DMS 273 (cell line): ENCODE measurements around the gene SMIM34.
"Not testable (repeated sequence)": the region's sequence is repeated elsewhere in the genome, so short reads cannot be mapped to it uniquely, and the experiment has no call there.

ENCODE experiments used
- DNase-seq: peaks from one replicate; lab custom pipeline; 2025; ENCODE audit not compliant: unreplicated experiment; lab: John Stamatoyannopoulos, UW

SMIM34 gene, protein sequence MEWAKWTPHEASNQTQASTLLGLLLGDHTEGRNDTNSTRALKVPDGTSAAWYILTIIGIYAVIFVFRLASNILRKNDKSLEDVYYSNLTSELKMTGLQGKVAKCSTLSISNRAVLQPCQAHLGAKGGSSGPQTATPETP

DNA sequence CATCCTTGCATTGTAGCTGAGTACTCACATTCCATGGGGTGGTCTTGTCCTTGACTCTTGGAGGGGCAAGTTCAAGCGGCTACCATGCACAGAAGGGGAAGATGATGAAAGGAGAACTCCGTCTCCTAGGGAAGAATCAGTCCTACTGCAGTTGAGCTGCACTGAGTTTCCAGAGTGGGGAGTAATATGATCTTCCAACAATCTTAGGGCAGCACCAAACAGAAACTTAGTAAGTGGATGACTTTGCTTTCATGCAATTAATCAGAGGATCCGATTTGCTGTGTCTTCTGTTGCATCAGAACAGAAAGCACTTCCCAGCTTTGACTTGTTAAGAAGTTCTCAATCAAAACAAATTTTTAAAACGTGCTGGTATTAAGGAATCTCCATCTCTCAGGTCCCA, at the start of gene SMIM34:
Gene SMIM34, minus strand, starts transcription at position 147 of the 400 bp plus-strand sequence. Its CDS starts 112 bp downstream, at position 35.
- not testable (repeated sequence) for DNase-seq

- not testable (repeated sequence) for DNase-seq
Measured at GRCh38 chr21:34467333-34467732, 43.6 kb upstream of the SMIM34 start.

- DNase-seq, result not testable (repeated sequence)
Measured at GRCh38 chr21:34459426-34459825, 35.7 kb upstream of the SMIM34 start.

- not testable (repeated sequence) for DNase-seq
Measured at GRCh38 chr21:34458266-34458665, 34.5 kb upstream of the SMIM34 start.

- DNase-seq, result not testable (repeated sequence)
Measured at GRCh38 chr21:34456180-34456579, 32.4 kb upstream of the SMIM34 start.

- not testable (repeated sequence) for DNase-seq
Measured at GRCh38 chr21:34455628-34456027, 31.9 kb upstream of the SMIM34 start.

DNA sequence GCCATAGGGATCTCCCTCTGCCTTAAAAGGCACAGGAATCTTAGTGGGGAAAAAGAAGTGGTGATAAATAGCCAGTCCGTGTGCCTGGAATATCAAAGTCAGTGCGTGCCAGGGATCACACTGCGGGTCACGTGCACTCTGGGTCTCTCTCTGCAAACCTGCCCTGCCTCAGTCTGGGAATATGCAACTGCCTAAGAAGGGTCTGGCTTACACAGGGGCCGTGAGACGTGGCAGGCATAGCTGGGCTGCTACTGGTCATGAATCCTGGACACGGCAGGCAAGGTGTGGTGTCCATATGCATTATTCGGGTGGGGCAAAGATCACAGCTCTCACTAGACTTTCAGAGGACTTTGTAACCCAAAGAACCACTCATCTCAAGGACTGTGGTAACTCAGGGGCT, 23.3 kb upstream of the SMIM34 start:
- DNase-seq, result not testable (repeated sequence)

GRCh38 chr21:34443486-34443885, 19.7 kb upstream of the SMIM34 start:
- DNase-seq, result not testable (repeated sequence)

DNA sequence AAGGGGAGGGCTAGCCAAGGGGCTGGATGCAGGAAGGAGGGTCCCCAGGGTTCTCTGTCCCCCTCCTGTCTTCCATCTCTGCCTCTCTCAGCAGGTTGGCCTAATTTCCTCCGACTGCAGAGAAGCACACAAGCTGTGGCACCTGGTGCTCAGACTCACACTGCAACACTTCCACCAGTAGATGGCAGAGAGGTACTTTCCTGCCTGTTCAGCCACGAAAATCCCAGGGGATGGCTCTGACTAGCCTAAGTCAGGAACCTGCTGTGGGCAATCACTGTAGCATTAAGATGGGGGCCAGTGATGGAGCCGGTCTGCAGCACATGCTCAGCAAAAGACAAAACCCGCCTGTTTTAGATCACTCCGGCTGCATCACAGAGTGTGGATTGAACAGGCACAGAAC, 6.0 kb upstream of the SMIM34 start:
- DNase-seq, result not testable (repeated sequence)

GRCh38 chr21:34428441-34428840, 4.7 kb upstream of the SMIM34 start:
- DNase-seq, result not testable (repeated sequence)

DNA sequence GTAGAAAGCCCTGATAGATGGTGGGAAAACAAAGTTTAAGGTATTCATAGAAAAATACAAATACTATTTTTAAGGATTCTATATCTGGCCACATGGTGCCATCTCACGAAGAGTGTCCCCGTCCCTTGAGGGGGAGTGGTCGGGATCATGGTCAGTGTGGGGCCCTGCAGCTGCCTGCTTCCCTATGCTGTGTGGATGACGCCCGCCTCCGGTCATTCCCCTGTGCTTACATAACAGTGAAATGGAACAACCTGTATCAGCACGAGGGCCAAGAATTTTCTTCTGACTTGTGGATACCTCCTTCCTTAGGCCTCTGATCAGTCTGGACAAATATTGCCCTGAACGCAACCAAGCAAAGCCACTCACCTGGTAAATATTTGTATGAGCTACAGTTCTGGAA, 3.6 kb upstream of the SMIM34 start:
- not testable (repeated sequence) for DNase-seq

GRCh38 chr21:34417448-34418077, 6.2 kb downstream of the SMIM34 start:
- DNase-seq, result not testable (repeated sequence)

DNA sequence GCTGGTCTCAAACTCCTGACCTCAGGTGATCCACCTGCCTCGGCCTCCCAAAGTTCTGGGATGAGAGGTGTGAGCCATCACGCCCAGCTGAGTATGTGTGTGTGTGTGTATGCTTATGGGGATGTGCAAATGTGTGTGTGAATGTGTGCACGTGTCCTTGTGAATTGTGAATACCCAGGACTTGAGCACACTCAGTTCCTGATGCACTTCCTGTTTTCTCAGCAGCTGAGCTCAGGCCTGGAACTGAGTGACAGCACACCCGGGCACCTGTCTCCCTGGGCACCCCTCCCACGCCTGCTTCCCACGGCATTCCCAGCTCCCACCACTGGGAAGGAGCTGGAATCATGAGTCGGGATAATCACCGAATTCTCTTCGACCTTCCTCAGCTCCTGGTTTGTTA, 16.5 kb downstream of the SMIM34 start:
- not testable (repeated sequence) for DNase-seq

GRCh38 chr21:34406676-34407075, 17.1 kb downstream of the SMIM34 start:
- DNase-seq, result not testable (repeated sequence)

- not testable (repeated sequence) for DNase-seq
Measured at GRCh38 chr21:34406102-34406501, 17.6 kb downstream of the SMIM34 start.

DNA sequence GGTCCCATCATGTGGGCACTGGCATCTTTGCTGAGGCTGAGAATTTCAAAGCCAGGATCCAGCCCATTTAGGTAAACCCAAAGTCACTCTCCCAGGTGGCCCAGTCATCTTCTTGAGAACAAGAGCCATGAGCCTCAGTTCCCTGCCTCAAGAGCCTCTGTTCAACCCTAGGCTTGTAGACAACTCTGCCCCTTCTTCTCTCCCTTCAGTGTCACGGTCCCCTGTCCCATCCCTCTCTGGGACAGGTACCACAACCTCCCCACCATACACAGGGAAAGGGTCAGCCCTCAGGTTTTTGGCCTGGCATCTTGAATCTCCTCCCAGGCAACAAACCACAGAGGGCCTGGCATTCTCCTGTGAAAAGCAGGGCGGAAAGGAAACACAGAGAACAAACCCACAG, 18.1 kb downstream of the SMIM34 start:
- not testable (repeated sequence) for DNase-seq

DNA sequence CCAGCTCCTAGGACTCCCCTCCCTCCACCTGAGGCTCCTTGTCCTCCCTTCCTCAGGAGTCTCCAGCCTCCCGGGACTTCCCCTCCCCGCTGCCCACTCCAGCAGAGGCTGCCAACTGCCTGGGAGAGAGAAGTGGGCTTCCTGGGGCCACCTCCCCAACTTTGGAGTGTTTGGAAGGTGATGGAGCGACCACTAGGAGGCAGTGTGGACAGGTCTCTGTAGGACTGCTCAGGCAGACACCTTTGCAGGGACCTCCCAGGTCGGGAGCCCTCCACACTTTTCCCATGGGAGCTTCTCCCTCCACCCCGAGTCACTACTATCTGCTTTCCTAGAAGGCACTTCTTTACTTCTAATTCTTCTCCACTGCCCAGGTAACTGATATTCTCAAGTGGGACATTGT, 19.0 kb downstream of the SMIM34 start:
- DNase-seq, result not testable (repeated sequence)

GRCh38 chr21:34400522-34400921, 23.2 kb downstream of the SMIM34 start:
- not testable (repeated sequence) for DNase-seq

- DNase-seq, result not testable (repeated sequence)
Measured at GRCh38 chr21:34383724-34384415, 39.9 kb downstream of the SMIM34 start.

GRCh38 chr21:34383138-34383537, 40.6 kb downstream of the SMIM34 start:
- DNase-seq, result not testable (repeated sequence)

DNA sequence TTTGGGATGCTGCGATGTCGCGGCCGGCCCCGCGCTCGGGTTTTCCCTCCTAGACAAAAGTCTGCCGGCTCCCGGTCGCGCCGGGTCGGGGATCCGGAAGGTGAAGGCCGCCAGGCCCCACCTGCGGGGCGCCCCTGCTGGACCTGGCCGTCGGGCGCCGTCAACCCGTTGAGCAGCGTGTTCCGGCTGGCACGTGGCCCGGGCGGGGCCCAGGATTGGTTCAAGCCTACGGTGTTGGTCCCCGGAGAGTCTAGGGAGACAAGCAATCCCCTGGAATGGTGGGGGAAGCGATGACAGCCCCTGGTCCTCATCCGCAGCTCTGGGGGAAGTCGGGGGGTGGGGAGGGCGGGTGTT, 48.2 kb downstream of the SMIM34 start:
- not testable (repeated sequence) for DNase-seq
